Pancreas (tissue), 10 donors: ENCODE measurements around the gene AUP1. TPM values are rescaled to one million over a fixed set of nuclear protein-coding genes. Genes with fewer than 3 reads are reported as not detected.

Experiments used
- ATAC-seq, 4 donors: fragments of 200-7000 bp; cut with Tn5 transposase; one replicate each; pipeline versions ENCODE4 v1.8.0 to v1.9.1; 2020; ENCODE audit warnings: mild to moderate bottlenecking in 4 of 4, moderate library complexity in 4 of 4
- DNase-seq, 6 donors: peaks; one replicate each; pipeline ENCODE4 v3.0.0-alpha.2; 2020
- FAIRE-seq: peaks from 2 replicates; lab custom pipeline; 2012; peaks lifted over from hg19 to GRCh38; lab: Jason Lieb, UNC
- H3K27ac ChIP-seq, 4 donors: fragments of 200-600 bp; sonication (generic); 1 replicate in 3 of 4; 2 replicates in 1 of 4; pipeline versions ENCODE4 v1.5.0 to v1.8.0; 2020
- H3K27me3 ChIP-seq, 4 donors: fragments of 200-600 bp; one replicate each; pipeline ENCODE4 v1.8.0; 2021
- H3K36me3 ChIP-seq, 3 donors: fragments of 200-600 bp; sonication (generic) in 1 of 3; one replicate each; pipeline versions ENCODE4 v1.5.0 to v1.8.0; 2020 to 2021
- H3K4me1 ChIP-seq, 3 donors: fragments of 200-600 bp; one replicate each; pipeline ENCODE4 v1.8.0; 2021
- H3K4me3 ChIP-seq, 4 donors: fragments of 200-600 bp; sonication (generic) in 2 of 4; one replicate each; pipeline versions ENCODE4 v1.5.0 to v1.8.0; 2020 to 2021
- H3K9me3 ChIP-seq, 4 donors: fragments of 200-600 bp; one replicate each; pipeline ENCODE4 v1.8.0; 2021
- WGBS, 2 donors: extraction: QIAGEN DNeasy Blood & Tissue Kit; methylation state at CpG; one replicate each; pipeline ENCODE4 v1.1.7; 2013; 5-methylcytosine and 5-hydroxymethylcytosine counted together
- intact Hi-C, 3 donors: fragments of 100-400 bp; cut with DNase I; formaldehyde crosslinking; loops; one replicate each; pipeline versions ENCODE4 v1.11.1 to v1.14.2; 2022
- polyA plus RNA-seq, 2 donors: library from polyadenylated mRNA; stranded (reverse); fragments of 200-250 nt; gene quantifications; one replicate each; pipeline ENCODE4 v1.2.3, GENCODE V29; 2013
- total RNA-seq, 6 donors: library from RNA; stranded (reverse); fragmentation: NEBNext Ultra II Directional in 4 of 6; extraction: Animal tissue kit (Norgen Biotek cat#: 25700) in 4 of 6; gene quantifications; one replicate each; pipeline versions ENCODE4 v1.2.1 to v1.2.4, GENCODE V29; 2021 to 2023
- TF ChIP-seq, protein P1 (sequence below), 4 donors: fragments of 200-600 bp; sonication (generic) in 3 of 4; IDR thresholded peaks; one replicate each; pipeline versions ENCODE4 v1.5.0 to v1.8.0; 2021; ENCODE audit warnings: antibody characterized with exemption in 4 of 4
- donor health status: healthy with polysubstance abuse.
- donor health status: DM: no; HTN: no; CAD: no; lungs with moderate emphysema.
- donor health status: DM: no; HTN: no; CAD: no.
- donor health status: control.
- donor health status: control.
- donor health status: Bipolar disorder and iron deficiency.
- donor health status: DM: yes; HTN: yes; CAD: no.
- donor health status: DM: no; HTN: no; CAD: no.
- donor health status: DM: no; HTN: no; CAD: no.
- donor health status: DM: yes; HTN: yes; CAD: no.

AUP1 gene
- total and polyA plus RNA-seq, 8 donors, result 62.1 to 258 (median 71.8) TPM

DNA sequence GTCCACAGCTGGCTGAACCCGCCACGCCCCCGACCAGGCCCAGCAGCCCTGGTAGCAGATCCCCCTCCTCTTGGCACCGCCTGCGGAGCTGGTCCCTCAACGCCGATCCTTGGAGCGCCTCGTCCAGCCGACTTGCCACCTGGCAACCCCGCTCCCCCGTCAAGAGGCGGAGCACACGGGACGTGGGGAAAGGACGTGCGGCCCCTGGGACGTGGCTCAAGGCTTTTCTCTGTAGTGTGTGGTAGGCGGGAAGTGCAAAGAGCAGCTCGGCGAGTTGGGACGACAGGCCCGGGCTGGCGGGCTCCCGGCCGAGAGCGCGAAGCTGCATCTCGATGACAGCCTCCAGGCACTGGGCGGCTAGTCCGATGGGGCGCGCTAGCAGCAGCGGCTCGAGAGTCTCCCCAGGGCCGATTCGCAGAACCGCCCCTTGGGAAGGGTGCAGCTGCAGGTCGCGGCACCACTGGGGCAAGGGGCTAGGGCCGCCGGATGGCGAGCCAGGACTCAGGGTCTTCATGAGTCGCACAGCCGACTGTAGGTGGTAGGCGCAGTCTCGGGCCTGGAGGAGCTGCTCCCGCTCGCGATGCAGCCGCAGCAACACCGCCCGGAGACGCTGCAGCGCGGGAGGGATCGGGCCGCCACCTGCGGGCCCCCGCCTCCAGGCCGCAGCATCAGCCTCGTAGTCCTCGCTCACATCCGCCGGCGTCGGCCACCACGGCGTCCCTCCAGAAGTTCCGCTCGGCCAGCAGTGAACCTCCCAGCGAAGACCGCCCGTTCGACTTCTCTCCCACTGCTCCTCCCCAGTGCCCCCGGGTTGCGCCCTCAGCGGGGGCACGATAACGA lies 47.3 kb downstream of the AUP1 start:
- Histone ChIP-seq H3K27ac (peak overlapping the region; percentile 46 to 87 (median 72)), H3K36me3 (no peaks in the 10 kb centered on the region), H3K4me1 (peaks cover 5 to 18% (median 11%) of the 10 kb centered on the region in 3 donors), H3K9me3 (no peaks in the 10 kb centered on the region), H3K27me3 (no peaks in the 10 kb centered on the region), H3K4me3 (peak overlapping the region; percentile 58 to 94 (median 78))
- TF ChIP-seq, protein P1, sequence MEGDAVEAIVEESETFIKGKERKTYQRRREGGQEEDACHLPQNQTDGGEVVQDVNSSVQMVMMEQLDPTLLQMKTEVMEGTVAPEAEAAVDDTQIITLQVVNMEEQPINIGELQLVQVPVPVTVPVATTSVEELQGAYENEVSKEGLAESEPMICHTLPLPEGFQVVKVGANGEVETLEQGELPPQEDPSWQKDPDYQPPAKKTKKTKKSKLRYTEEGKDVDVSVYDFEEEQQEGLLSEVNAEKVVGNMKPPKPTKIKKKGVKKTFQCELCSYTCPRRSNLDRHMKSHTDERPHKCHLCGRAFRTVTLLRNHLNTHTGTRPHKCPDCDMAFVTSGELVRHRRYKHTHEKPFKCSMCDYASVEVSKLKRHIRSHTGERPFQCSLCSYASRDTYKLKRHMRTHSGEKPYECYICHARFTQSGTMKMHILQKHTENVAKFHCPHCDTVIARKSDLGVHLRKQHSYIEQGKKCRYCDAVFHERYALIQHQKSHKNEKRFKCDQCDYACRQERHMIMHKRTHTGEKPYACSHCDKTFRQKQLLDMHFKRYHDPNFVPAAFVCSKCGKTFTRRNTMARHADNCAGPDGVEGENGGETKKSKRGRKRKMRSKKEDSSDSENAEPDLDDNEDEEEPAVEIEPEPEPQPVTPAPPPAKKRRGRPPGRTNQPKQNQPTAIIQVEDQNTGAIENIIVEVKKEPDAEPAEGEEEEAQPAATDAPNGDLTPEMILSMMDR (IDR thresholded peaks at IDR 0.05), result no peak
- 1% methylated on average over 76 to 80 of the region's 80 CpGs for WGBS, 2 donors
- DNase-seq (peak in 5 of 6 donors; percentile 22 to 88 (median 67)), FAIRE-seq (no peak), ATAC-seq (peak; percentile 42 to 65 (median 56))
- intact Hi-C loops, result loop anchor here in 1 of 3 donors (5.0 kb wide), 1 partner anchor 105 kb away; no protein-coding TSS in a partner anchor

DNA sequence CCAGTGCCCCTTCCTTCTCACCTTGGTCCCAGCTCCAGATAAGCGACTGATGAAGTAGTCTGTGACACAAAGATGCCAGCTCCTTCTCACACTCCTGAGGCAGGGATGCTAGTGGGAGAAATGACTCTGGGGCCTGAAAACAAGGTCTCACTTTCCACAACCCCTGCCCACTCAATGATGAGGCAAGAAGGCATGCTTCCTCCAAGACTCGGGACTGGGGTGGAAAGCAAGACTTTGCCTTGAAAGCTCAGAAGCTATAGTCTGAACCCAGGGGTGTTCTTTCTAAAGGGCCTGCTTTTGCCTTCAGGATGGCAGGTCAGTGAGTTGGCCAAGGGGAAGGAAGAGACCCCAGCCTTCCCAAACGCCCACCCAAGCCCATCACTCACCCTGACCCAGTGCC lies 48.1 kb downstream of the AUP1 start:
- H3K27ac ChIP-seq, result no peak overlapping the region
- no peaks in the 10 kb centered on the region for H3K9me3 ChIP-seq
- WGBS, 2 donors, result 38 to 54% methylated on average over 3 of the region's 3 CpGs
- H3K4me3 ChIP-seq, result peak overlapping the region; percentile 58 to 94 (median 78)
- TF ChIP-seq, protein P1 (IDR thresholded peaks at IDR 0.05), result no peak
- FAIRE-seq (no peak), DNase-seq (no peak), ATAC-seq (no peak)
- H3K4me1 ChIP-seq, result peaks cover 5 to 18% (median 11%) of the 10 kb centered on the region in 3 donors
- no peaks in the 10 kb centered on the region for H3K36me3 ChIP-seq
- intact Hi-C loops, result loop anchor here in 1 of 3 donors (5.0 kb wide), 1 partner anchor 106 kb away; no protein-coding TSS in a partner anchor
- H3K27me3 ChIP-seq, result no peaks in the 10 kb centered on the region

Other genes starting within 250 kb of the AUP1 start
- 1 to 10 TPM in 5 of 6 donors, under 1 TPM in 1; 0.60 to 2.2 (median 1.4) TPM for gene SLC4A5, start 186.3 kb downstream of the AUP1 start, total RNA-seq
- gene SLC4A5, start 186.3 kb downstream of the AUP1 start, polyA plus RNA-seq, result 1 to 10 TPM; 1.2 to 1.8 TPM
- 10 to 100 TPM; 37.7 to 64.3 (median 48.1) TPM for gene DCTN1, start 149.4 kb downstream of the AUP1 start, total RNA-seq
- gene DCTN1, start 149.4 kb downstream of the AUP1 start, polyA plus RNA-seq, result 10 to 100 TPM; 75.9 to 84.7 TPM
- gene C2orf81, start 108.1 kb downstream of the AUP1 start, total RNA-seq, result 1 to 10 TPM in 5 of 6 donors, under 1 TPM in 1; 0.87 to 2.7 (median 1.5) TPM
- 1 to 10 TPM; 5.4 to 6.5 TPM for gene C2orf81, start 108.1 kb downstream of the AUP1 start, polyA plus RNA-seq
- gene WDR54, start 108.0 kb downstream of the AUP1 start, total RNA-seq, result 1 to 10 TPM; 3.1 to 6.2 (median 3.7) TPM
- gene WDR54, start 108.0 kb downstream of the AUP1 start, polyA plus RNA-seq, result 10 to 100 TPM in 1 of 2 donors, 1 to 10 TPM in 1; 6.6 to 22.8 TPM
- 10 to 100 TPM; 20.7 to 45.5 (median 29.7) TPM for gene RTKN, start 87.8 kb downstream of the AUP1 start, total RNA-seq
- 10 to 100 TPM; 63.4 to 63.7 TPM for gene RTKN, start 87.8 kb downstream of the AUP1 start, polyA plus RNA-seq
- gene INO80B, start 74.6 kb downstream of the AUP1 start, total RNA-seq, result 10 to 100 TPM; 17.1 to 38.8 (median 28.3) TPM
- gene INO80B, start 74.6 kb downstream of the AUP1 start, polyA plus RNA-seq, result 10 to 100 TPM; 51.8 to 68.7 TPM
- 10 to 100 TPM; 29.1 to 50.4 (median 37.4) TPM for gene WBP1, start 71.3 kb downstream of the AUP1 start, total RNA-seq
- gene WBP1, start 71.3 kb downstream of the AUP1 start, polyA plus RNA-seq, result 100 to 1,000 TPM in 1 of 2 donors, 10 to 100 TPM in 1; 85.8 to 149 TPM
- gene MOGS, start 64.3 kb downstream of the AUP1 start, total RNA-seq, result 10 to 100 TPM; 27.7 to 49.5 (median 36.6) TPM
- 10 to 100 TPM; 47.1 to 59.9 TPM for gene MOGS, start 64.3 kb downstream of the AUP1 start, polyA plus RNA-seq
- gene MRPL53, start 57.0 kb downstream of the AUP1 start, total RNA-seq, result 10 to 100 TPM; 37.6 to 60.0 (median 39.4) TPM
- 10 to 100 TPM; 52.3 to 54.6 TPM for gene MRPL53, start 57.0 kb downstream of the AUP1 start, polyA plus RNA-seq
- 10 to 100 TPM in 1 of 6 donors, 1 to 10 TPM in 5; 4.9 to 11.6 (median 5.7) TPM for gene CCDC142, start 46.7 kb downstream of the AUP1 start, total RNA-seq
- 10 to 100 TPM in 1 of 2 donors, 1 to 10 TPM in 1; 5.7 to 14.0 TPM for gene CCDC142, start 46.7 kb downstream of the AUP1 start, polyA plus RNA-seq
- 10 to 100 TPM; 10.1 to 17.2 (median 11.3) TPM for gene TTC31, start 46.6 kb downstream of the AUP1 start, total RNA-seq
- 10 to 100 TPM; 18.1 to 21.2 TPM for gene TTC31, start 46.6 kb downstream of the AUP1 start, polyA plus RNA-seq
- gene LBX2, start 30.1 kb downstream of the AUP1 start, total RNA-seq, result 1 to 10 TPM in 3 of 6 donors, under 1 TPM in 3; 0.21 to 2.3 (median 0.85) TPM
- 1 to 10 TPM; 1.3 TPM for gene LBX2, start 30.1 kb downstream of the AUP1 start, polyA plus RNA-seq
- gene PCGF1, start 22.0 kb downstream of the AUP1 start, total RNA-seq, result 10 to 100 TPM in 4 of 6 donors, 1 to 10 TPM in 2; 8.8 to 14.9 (median 11.0) TPM
- 10 to 100 TPM; 14.2 to 16.4 TPM for gene PCGF1, start 22.0 kb downstream of the AUP1 start, polyA plus RNA-seq
- not detected for gene TLX2, start 15.3 kb downstream of the AUP1 start, total RNA-seq
- under 1 TPM in 1 of 2 donors, not detected in 1; 0.12 TPM for gene TLX2, start 15.3 kb downstream of the AUP1 start, polyA plus RNA-seq
- gene DQX1, start 3.5 kb downstream of the AUP1 start, total RNA-seq, result under 1 TPM in 1 of 6 donors, not detected in 5; 0.16 TPM
- under 1 TPM; 0.07 to 0.15 TPM for gene DQX1, start 3.5 kb downstream of the AUP1 start, polyA plus RNA-seq
- gene HTRA2, start 227 bp upstream of the AUP1 start, total RNA-seq, result 10 to 100 TPM in 4 of 6 donors, 1 to 10 TPM in 2; 8.5 to 17.6 (median 10.8) TPM
- 10 to 100 TPM; 16.9 to 24.3 TPM for gene HTRA2, start 227 bp upstream of the AUP1 start, polyA plus RNA-seq
- 1 to 10 TPM in 4 of 6 donors, under 1 TPM in 2; 0.35 to 7.5 (median 1.2) TPM for gene LOXL3, start 24.2 kb upstream of the AUP1 start, total RNA-seq
- gene LOXL3, start 24.2 kb upstream of the AUP1 start, polyA plus RNA-seq, result 1 to 10 TPM; 2.0 TPM
- 10 to 100 TPM in 1 of 6 donors, 1 to 10 TPM in 5; 5.7 to 14.0 (median 7.4) TPM for gene DOK1, start 25.0 kb upstream of the AUP1 start, total RNA-seq
- 1 to 10 TPM; 7.1 to 8.5 TPM for gene DOK1, start 25.0 kb upstream of the AUP1 start, polyA plus RNA-seq
- gene M1AP, start 118.6 kb upstream of the AUP1 start, total RNA-seq, result under 1 TPM; 0.13 to 0.66 (median 0.27) TPM
- under 1 TPM; 0.11 to 0.45 TPM for gene M1AP, start 118.6 kb upstream of the AUP1 start, polyA plus RNA-seq
- gene SEMA4F, start 124.5 kb upstream of the AUP1 start, total RNA-seq, result 1 to 10 TPM; 1.9 to 5.9 (median 3.1) TPM
- 1 to 10 TPM; 1.9 to 2.9 TPM for gene SEMA4F, start 124.5 kb upstream of the AUP1 start, polyA plus RNA-seq